ENCODE results near the gene PLXNA1.

Gene PLXNA1

GRCh38 chr3:126976906-126977305 lies 6.0 kb upstream of the PLXNA1 start:
- Histone ChIP-seq H3K4me1 (ENCODE audit: control insufficient read depth in 2 of 2, insufficient read depth in 2 of 2, low read length in 2 of 2) (peaks cover 0 to 2% of the 10 kb centered on the region in 2 donors), H3K4me3 (ENCODE audit: low read length in 2 of 2) (no peak overlapping the region), H3K9ac (ENCODE audit: low read depth in 1 of 2, low read length in 2 of 2) (no peak overlapping the region), H3K9me3 (ENCODE audit: control insufficient read depth in 2 of 2, low read length in 2 of 2) (peaks cover 0 to 6% of the 10 kb centered on the region in 2 donors), H3K27ac (ENCODE audit: low read depth in 2 of 2, low read length in 2 of 2) (no peak overlapping the region), H3K36me3 (ENCODE audit: control insufficient read depth in 2 of 2, insufficient read depth in 2 of 2, low read length in 2 of 2) (no peaks in the 10 kb centered on the region), H3K27me3 (ENCODE audit: control insufficient read depth in 2 of 2, insufficient read depth in 2 of 2, low read length in 2 of 2) (peaks cover 3% of the 10 kb centered on the region in 2 donors)

DNA sequence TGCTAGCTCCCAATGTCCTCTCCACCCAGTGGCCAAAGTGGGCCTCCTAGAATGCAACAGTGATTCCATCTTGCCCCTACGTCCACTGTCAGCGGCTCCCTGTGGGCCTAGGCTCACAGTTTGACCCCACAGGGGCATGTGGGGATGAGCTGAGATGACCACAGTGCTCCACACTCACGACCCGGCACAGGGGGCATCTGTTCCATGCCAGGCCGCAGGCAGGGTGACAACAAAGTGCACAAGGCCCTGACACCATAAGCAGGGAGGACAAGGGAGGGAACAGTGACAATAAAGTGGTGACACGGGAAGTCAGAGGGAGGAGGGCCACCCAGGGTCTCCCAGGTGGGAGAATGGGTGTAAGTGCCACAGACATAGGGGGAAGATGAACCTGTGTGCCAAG lies 5.1 kb upstream of the PLXNA1 start:
- no peak overlapping the region for H3K27ac ChIP-seq (ENCODE audit: low read depth in 2 of 2, low read length in 2 of 2)
- H3K9ac ChIP-seq (ENCODE audit: low read depth in 1 of 2, low read length in 2 of 2), result no peak overlapping the region
- H3K4me3 ChIP-seq (ENCODE audit: low read length in 2 of 2), result no peak overlapping the region
- peaks cover 3 to 5% of the 10 kb centered on the region in 2 donors for H3K4me1 ChIP-seq (ENCODE audit: control insufficient read depth in 2 of 2, insufficient read depth in 2 of 2, low read length in 2 of 2)
- H3K36me3 ChIP-seq (ENCODE audit: control insufficient read depth in 2 of 2, insufficient read depth in 2 of 2, low read length in 2 of 2), result no peaks in the 10 kb centered on the region
- H3K27me3 ChIP-seq (ENCODE audit: control insufficient read depth in 2 of 2, insufficient read depth in 2 of 2, low read length in 2 of 2), result peaks cover 3% of the 10 kb centered on the region in 2 donors
- H3K9me3 ChIP-seq (ENCODE audit: control insufficient read depth in 2 of 2, low read length in 2 of 2), result peaks cover 0 to 6% of the 10 kb centered on the region in 2 donors

DNA sequence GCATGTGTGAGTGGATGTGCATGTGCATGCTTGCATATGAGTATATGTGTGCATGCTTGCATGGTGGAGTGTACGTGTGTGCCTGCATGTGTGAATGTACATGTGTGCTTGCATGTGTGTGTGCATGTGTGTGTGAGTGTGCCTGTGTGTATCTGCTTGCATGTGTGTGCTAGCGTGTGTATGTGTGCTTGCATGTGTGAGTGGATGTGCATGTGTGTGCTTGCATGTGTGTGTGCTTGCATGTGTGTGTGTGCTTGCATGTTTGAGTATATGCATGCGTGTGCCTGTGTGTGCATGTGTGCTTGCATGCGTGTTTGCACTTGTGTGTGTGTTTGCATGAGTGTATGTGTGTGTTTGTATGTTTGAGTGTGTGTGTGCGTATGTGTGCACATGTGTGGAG lies 4.6 kb upstream of the PLXNA1 start:
- peaks cover 3% of the 10 kb centered on the region in 2 donors for H3K27me3 ChIP-seq (ENCODE audit: control insufficient read depth in 2 of 2, insufficient read depth in 2 of 2, low read length in 2 of 2)
- peaks cover 0 to 6% of the 10 kb centered on the region in 2 donors for H3K9me3 ChIP-seq (ENCODE audit: control insufficient read depth in 2 of 2, low read length in 2 of 2)
- no peaks in the 10 kb centered on the region for H3K36me3 ChIP-seq (ENCODE audit: control insufficient read depth in 2 of 2, insufficient read depth in 2 of 2, low read length in 2 of 2)
- H3K27ac ChIP-seq (ENCODE audit: low read depth in 2 of 2, low read length in 2 of 2), result no peak overlapping the region
- H3K9ac ChIP-seq (ENCODE audit: low read depth in 1 of 2, low read length in 2 of 2), result no peak overlapping the region
- H3K4me1 ChIP-seq (ENCODE audit: control insufficient read depth in 2 of 2, insufficient read depth in 2 of 2, low read length in 2 of 2), result peaks cover 3 to 5% of the 10 kb centered on the region in 2 donors
- H3K4me3 ChIP-seq (ENCODE audit: low read length in 2 of 2), result no peak overlapping the region

GRCh38 chr3:126979046-126979628 lies 3.8 kb upstream of the PLXNA1 start:
- no peak overlapping the region for H3K4me3 ChIP-seq (ENCODE audit: low read length in 2 of 2)
- peaks cover 6 to 8% of the 10 kb centered on the region in 2 donors for H3K4me1 ChIP-seq (ENCODE audit: control insufficient read depth in 2 of 2, insufficient read depth in 2 of 2, low read length in 2 of 2)
- no peak overlapping the region for H3K27ac ChIP-seq (ENCODE audit: low read depth in 2 of 2, low read length in 2 of 2)

DNA sequence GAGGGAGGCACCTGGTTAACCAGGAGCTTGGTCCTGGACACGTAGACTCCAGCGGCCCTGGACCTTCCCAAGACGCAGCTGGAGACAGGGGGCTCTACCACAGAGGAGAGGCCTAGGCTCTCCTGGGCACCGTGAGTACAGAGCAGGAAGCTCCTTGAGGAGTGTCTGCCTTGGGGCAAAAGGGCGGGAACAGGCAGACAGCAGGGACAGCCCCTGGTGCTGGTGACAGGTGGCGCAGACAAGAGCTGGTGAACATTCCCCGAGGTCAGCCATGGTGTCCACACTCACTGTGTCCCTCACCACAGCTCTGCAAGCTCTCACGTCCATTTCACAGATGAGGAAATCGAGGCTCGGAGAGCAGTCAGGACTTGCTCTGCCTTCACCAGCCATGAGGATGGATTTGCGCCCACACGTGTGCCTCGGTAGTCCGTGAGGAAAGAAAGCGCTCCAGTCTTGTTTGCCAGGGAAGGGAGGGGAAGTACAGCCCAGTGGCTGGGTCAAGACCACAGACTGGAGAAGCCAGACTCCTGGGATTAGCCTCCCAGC lies 2.6 kb upstream of the PLXNA1 start:
- Histone ChIP-seq H3K4me3 (ENCODE audit: low read length in 2 of 2) (no peak overlapping the region), H3K27me3 (ENCODE audit: control insufficient read depth in 2 of 2, insufficient read depth in 2 of 2, low read length in 2 of 2) (peaks cover 2 to 3% of the 10 kb centered on the region in 2 donors), H3K27ac (ENCODE audit: low read depth in 2 of 2, low read length in 2 of 2) (no peak overlapping the region), H3K4me1 (ENCODE audit: control insufficient read depth in 2 of 2, insufficient read depth in 2 of 2, low read length in 2 of 2) (peaks cover 9% of the 10 kb centered on the region in 2 donors), H3K9ac (ENCODE audit: low read depth in 1 of 2, low read length in 2 of 2) (no peak overlapping the region), H3K9me3 (ENCODE audit: control insufficient read depth in 2 of 2, low read length in 2 of 2) (no peaks in the 10 kb centered on the region), H3K36me3 (ENCODE audit: control insufficient read depth in 2 of 2, insufficient read depth in 2 of 2, low read length in 2 of 2) (no peaks in the 10 kb centered on the region)

More at GRCh38 chr3:126979046-126979628, 3.8 kb upstream of the PLXNA1 start:
- Histone ChIP-seq H3K9me3 (ENCODE audit: control insufficient read depth in 2 of 2, low read length in 2 of 2) (peaks cover 0 to 6% of the 10 kb centered on the region in 2 donors), H3K36me3 (ENCODE audit: control insufficient read depth in 2 of 2, insufficient read depth in 2 of 2, low read length in 2 of 2) (no peaks in the 10 kb centered on the region), H3K27me3 (ENCODE audit: control insufficient read depth in 2 of 2, insufficient read depth in 2 of 2, low read length in 2 of 2) (peaks cover 2 to 3% of the 10 kb centered on the region in 2 donors), H3K9ac (ENCODE audit: low read depth in 1 of 2, low read length in 2 of 2) (no peak overlapping the region)

- no peaks in the 10 kb centered on the region for H3K36me3 ChIP-seq (ENCODE audit: control insufficient read depth in 2 of 2, insufficient read depth in 2 of 2, low read length in 2 of 2)
- H3K9me3 ChIP-seq (ENCODE audit: control insufficient read depth in 2 of 2, low read length in 2 of 2), result no peaks in the 10 kb centered on the region
- peak overlapping the region; percentile 4 to 72 for H3K9ac ChIP-seq (ENCODE audit: low read depth in 1 of 2, low read length in 2 of 2)
- peak overlapping the region in 1 of 2 donors; percentile 81 for H3K27ac ChIP-seq (ENCODE audit: low read depth in 2 of 2, low read length in 2 of 2)
- peaks cover 2 to 3% of the 10 kb centered on the region in 2 donors for H3K27me3 ChIP-seq (ENCODE audit: control insufficient read depth in 2 of 2, insufficient read depth in 2 of 2, low read length in 2 of 2)
- H3K4me1 ChIP-seq (ENCODE audit: control insufficient read depth in 2 of 2, insufficient read depth in 2 of 2, low read length in 2 of 2), result peaks cover 9% of the 10 kb centered on the region in 2 donors
- H3K4me3 ChIP-seq (ENCODE audit: low read length in 2 of 2), result peak overlapping the region; percentile 60 to 66
These were observed 817 bp upstream of the PLXNA1 start for GRCh38 chr3:126982126-126982470.

DNA sequence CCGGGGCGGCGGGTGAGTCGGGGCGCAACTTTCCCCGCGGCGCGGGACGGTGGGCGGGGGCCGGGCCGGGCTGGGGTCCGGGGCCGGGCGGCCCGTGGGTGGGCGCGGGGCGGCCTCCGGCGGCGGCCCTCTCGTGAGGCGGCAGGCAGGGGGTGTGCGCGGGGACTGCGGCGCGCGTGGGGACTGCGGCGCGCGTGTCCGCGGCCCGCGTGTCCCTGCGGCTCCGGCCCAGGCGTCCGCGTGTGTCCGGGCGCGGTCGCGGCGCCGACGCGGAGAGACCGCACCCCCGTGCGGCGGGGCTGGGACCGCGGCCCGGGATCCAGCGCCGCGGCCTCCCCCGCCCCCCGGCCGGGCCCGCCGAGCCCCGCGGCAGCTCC lies 349 bp downstream of the PLXNA1 start:
- H3K4me1 ChIP-seq (ENCODE audit: control insufficient read depth in 2 of 2, insufficient read depth in 2 of 2, low read length in 2 of 2), result peaks cover 9% of the 10 kb centered on the region in 2 donors
- peak overlapping the region; percentile 47 to 63 for H3K4me3 ChIP-seq (ENCODE audit: low read length in 2 of 2)

DNA sequence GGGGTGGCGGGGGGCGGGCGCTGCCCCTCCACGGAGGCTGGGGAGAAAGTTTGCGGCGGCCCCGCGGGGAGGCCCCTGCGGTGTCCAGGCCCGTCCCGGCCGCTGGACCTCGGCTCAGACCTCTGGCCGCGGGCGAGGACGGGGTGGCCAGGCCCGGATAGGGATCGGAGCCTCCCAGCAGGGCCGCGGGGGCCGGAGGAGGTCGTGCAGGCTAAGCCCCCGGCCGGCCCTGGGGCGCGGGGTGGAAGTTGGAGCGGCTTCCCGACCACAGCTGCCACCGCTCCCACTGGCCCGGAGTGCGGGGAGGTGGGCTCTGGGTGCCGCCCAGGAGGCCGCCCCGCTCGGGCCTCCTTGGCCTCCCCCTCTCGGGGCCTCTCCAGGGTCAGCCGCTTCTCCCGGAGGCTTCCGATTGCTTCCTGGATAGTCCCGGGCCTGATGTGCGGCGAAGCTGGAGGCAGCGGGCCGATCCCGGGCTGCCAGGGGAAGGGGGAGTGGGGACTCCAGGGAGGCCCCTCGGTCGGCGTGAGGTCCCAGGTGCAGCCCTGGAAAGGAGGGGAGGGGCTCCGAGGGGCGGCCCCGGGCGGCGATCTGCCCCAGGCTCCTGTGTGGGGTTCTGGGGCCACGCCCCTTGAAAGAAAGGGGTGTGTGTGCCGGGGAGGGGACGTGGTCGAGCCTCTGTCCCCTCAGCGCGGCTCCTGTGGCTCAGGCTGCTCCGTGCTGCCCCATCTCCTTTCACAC lies 907 bp downstream of the PLXNA1 start:
- peak overlapping the region; percentile 47 to 63 for H3K4me3 ChIP-seq (ENCODE audit: low read length in 2 of 2)

More for the DNA sequence above, 349 bp downstream of the PLXNA1 start:
- no peaks in the 10 kb centered on the region for H3K36me3 ChIP-seq (ENCODE audit: control insufficient read depth in 2 of 2, insufficient read depth in 2 of 2, low read length in 2 of 2)
- no peaks in the 10 kb centered on the region for H3K9me3 ChIP-seq (ENCODE audit: control insufficient read depth in 2 of 2, low read length in 2 of 2)
- H3K9ac ChIP-seq (ENCODE audit: low read depth in 1 of 2, low read length in 2 of 2), result peak overlapping the region in 1 of 2 donors; percentile 67
- H3K27ac ChIP-seq (ENCODE audit: low read depth in 2 of 2, low read length in 2 of 2), result no peak overlapping the region
- H3K27me3 ChIP-seq (ENCODE audit: control insufficient read depth in 2 of 2, insufficient read depth in 2 of 2, low read length in 2 of 2), result peaks cover 0 to 2% of the 10 kb centered on the region in 2 donors

GRCh38 chr3:126984391-126985131 lies 1.6 kb downstream of the PLXNA1 start:
- Histone ChIP-seq H3K9me3 (ENCODE audit: control insufficient read depth in 2 of 2, low read length in 2 of 2) (no peaks in the 10 kb centered on the region), H3K4me3 (ENCODE audit: low read length in 2 of 2) (peak overlapping the region; percentile 47 to 63), H3K36me3 (ENCODE audit: control insufficient read depth in 2 of 2, insufficient read depth in 2 of 2, low read length in 2 of 2) (peaks cover 0 to 4% of the 10 kb centered on the region in 2 donors), H3K4me1 (ENCODE audit: control insufficient read depth in 2 of 2, insufficient read depth in 2 of 2, low read length in 2 of 2) (peaks cover 9% of the 10 kb centered on the region in 2 donors), H3K9ac (ENCODE audit: low read depth in 1 of 2, low read length in 2 of 2) (no peak overlapping the region), H3K27ac (ENCODE audit: low read depth in 2 of 2, low read length in 2 of 2) (no peak overlapping the region), H3K27me3 (ENCODE audit: control insufficient read depth in 2 of 2, insufficient read depth in 2 of 2, low read length in 2 of 2) (no peaks in the 10 kb centered on the region)

More for the DNA sequence above, 907 bp downstream of the PLXNA1 start:
- Histone ChIP-seq H3K9me3 (ENCODE audit: control insufficient read depth in 2 of 2, low read length in 2 of 2) (no peaks in the 10 kb centered on the region), H3K36me3 (ENCODE audit: control insufficient read depth in 2 of 2, insufficient read depth in 2 of 2, low read length in 2 of 2) (no peaks in the 10 kb centered on the region), H3K4me1 (ENCODE audit: control insufficient read depth in 2 of 2, insufficient read depth in 2 of 2, low read length in 2 of 2) (peaks cover 9% of the 10 kb centered on the region in 2 donors), H3K9ac (ENCODE audit: low read depth in 1 of 2, low read length in 2 of 2) (peak overlapping the region; percentile 24 to 67), H3K27me3 (ENCODE audit: control insufficient read depth in 2 of 2, insufficient read depth in 2 of 2, low read length in 2 of 2) (no peaks in the 10 kb centered on the region), H3K27ac (ENCODE audit: low read depth in 2 of 2, low read length in 2 of 2) (no peak overlapping the region)
